H1 (cell line): Measurements from ENCODE around the gene SPHKAP. TPM values are rescaled to one million over a fixed set of nuclear protein-coding genes. Genes with fewer than 3 reads are reported as not detected.

Experiments
- CTCF ChIA-PET: fragments of 300-600 bp; sonication (Branson Sonifier 250); formaldehyde crosslinking; loops from one replicate; lab custom pipeline; 2021; ENCODE audit not compliant: partially characterized antibody; lab: Charles Lee
- POLR2A ChIA-PET: fragments of 300-600 bp; sonication (Branson Sonifier 250); formaldehyde crosslinking; loops from one replicate; lab custom pipeline; 2021; ENCODE audit warnings: inconsistent platforms; ENCODE audit not compliant: partially characterized antibody; lab: Charles Lee
- DNase-seq, 2 experiments: peaks; one replicate each; pipeline versions ENCODE4 v3.0.0 to v3.0.0-alpha.2; 2010 to 2022; ENCODE audit warnings: low spot score in 2 of 2, low read depth in 1 of 2, mixed read lengths in 1 of 2
- FAIRE-seq: peaks from 2 replicates; lab custom pipeline; 2011; peaks lifted over from hg19 to GRCh38; lab: Jason Lieb, UNC
- H2AFZ ChIP-seq: 2 replicates; pipeline ENCODE4 v1.8.1; 2012; ENCODE audit warnings: low read length, inconsistent platforms
- H2AK5ac ChIP-seq: 2 replicates; pipeline ENCODE4 v1.6.1; 2013; ENCODE audit warnings: low read depth, low read length
- H2BK120ac ChIP-seq: replicated peaks from 2 replicates; pipeline ENCODE3; 2013; ENCODE audit warnings: low read depth, low read length, inconsistent platforms
- H2BK12ac ChIP-seq: 2 replicates; pipeline ENCODE4 v1.6.1; 2013; ENCODE audit warnings: low read depth, low read length
- H2BK15ac ChIP-seq: 2 replicates; pipeline ENCODE4 v1.6.1; 2013; ENCODE audit warnings: low read length
- H2BK20ac ChIP-seq: 2 replicates; pipeline ENCODE4 v1.6.1; 2013; ENCODE audit warnings: low read length
- H2BK5ac ChIP-seq: 2 replicates; pipeline ENCODE4 v1.6.1; 2013; ENCODE audit warnings: low read depth, low read length
- H3K14ac ChIP-seq: 2 replicates; pipeline ENCODE4 v1.6.1; 2013; ENCODE audit warnings: inconsistent platforms; ENCODE audit not compliant: insufficient read length
- H3K18ac ChIP-seq: 2 replicates; pipeline ENCODE4 v1.6.1; 2013; ENCODE audit warnings: low read length; ENCODE audit errors: extremely low read depth
- H3K23ac ChIP-seq: 2 replicates; pipeline ENCODE4 v1.6.1; 2013; ENCODE audit warnings: inconsistent platforms; ENCODE audit not compliant: insufficient read length
- H3K23me2 ChIP-seq: 2 replicates; pipeline ENCODE4 v1.6.1; 2013; ENCODE audit warnings: low read depth, low read length
- H3K27ac ChIP-seq: 2 replicates; pipeline ENCODE4 v1.6.1; 2011; ENCODE audit warnings: low read depth, low read length, inconsistent platforms
- H3K27me3 ChIP-seq, 4 experiments: replicated peaks in 1 of 4; 1 replicate in 1 of 4; 2 replicates in 3 of 4; pipeline versions ENCODE4 v1.6.1 to v1.8.1; 2011 to 2013; ENCODE audit warnings: low read length in 3 of 4, mild to moderate bottlenecking in 3 of 4, inconsistent platforms in 2 of 4, mixed read lengths in 2 of 4, moderate library complexity in 1 of 4; ENCODE audit not compliant: control insufficient read depth in 3 of 4, insufficient read depth in 3 of 4; ENCODE audit errors: extremely low read depth in 1 of 4
- H3K36me3 ChIP-seq, 4 experiments: 2 replicates each; pipeline versions ENCODE4 v1.6.1 to v1.8.1; 2011 to 2013; ENCODE audit warnings: mild to moderate bottlenecking in 4 of 4, low read length in 3 of 4, moderate library complexity in 2 of 4, control low read depth in 1 of 4, inconsistent platforms in 1 of 4; ENCODE audit not compliant: insufficient read depth in 4 of 4, control insufficient read depth in 2 of 4
- H3K4ac ChIP-seq: replicated peaks from 2 replicates; pipeline ENCODE3; 2013; ENCODE audit warnings: low read length, low read depth, mixed read lengths, inconsistent platforms; ENCODE audit not compliant: insufficient read length
- H3K4me1 ChIP-seq, 4 experiments: replicated peaks in 1 of 4; 1 replicate in 1 of 4; 2 replicates in 3 of 4; pipeline versions ENCODE4 v1.6.1 to v1.8.1; 2011 to 2013; ENCODE audit warnings: low read length in 3 of 4, inconsistent platforms in 2 of 4, mixed read lengths in 1 of 4; ENCODE audit not compliant: insufficient read depth in 4 of 4, control insufficient read depth in 3 of 4
- H3K4me2 ChIP-seq, 2 experiments: 2 replicates each; pipeline versions ENCODE4 v1.6.1 to v1.8.1; 2011 to 2013; ENCODE audit warnings: low read depth in 2 of 2, low read length in 2 of 2, control low read depth in 1 of 2, inconsistent platforms in 1 of 2, mild to moderate bottlenecking in 1 of 2; ENCODE audit not compliant: insufficient read depth in 1 of 2
- H3K4me3 ChIP-seq, 4 experiments: fragments of 200-600, 300-600 bp in 1 of 4; sonication (generic), shearing (Covaris generic), sonication (Bioruptor Twin) in 1 of 4; 2 replicates each; pipeline versions ENCODE4 v1.5.1 to v1.8.1; 2011 to 2016; ENCODE audit warnings: low read length in 4 of 4, low read depth in 3 of 4, control low read depth in 2 of 4, inconsistent platforms in 2 of 4, mild to moderate bottlenecking in 2 of 4, mixed read lengths in 1 of 4, moderate library complexity in 1 of 4; ENCODE audit not compliant: insufficient read depth in 2 of 4; ENCODE audit errors: extremely low read depth in 1 of 4
- H3K56ac ChIP-seq: replicated peaks from 2 replicates; pipeline ENCODE3; 2013; ENCODE audit warnings: low read depth, mild to moderate bottlenecking, mixed read lengths, low read length, inconsistent platforms; ENCODE audit not compliant: insufficient read length
- H3K79me1 ChIP-seq: 2 replicates; pipeline ENCODE4 v1.6.1; 2013; ENCODE audit warnings: low read depth, low read length, control low read depth
- H3K79me2 ChIP-seq, 2 experiments: 2 replicates each; pipeline versions ENCODE4 v1.6.1 to v1.8.1; 2012 to 2013; ENCODE audit warnings: low read length in 2 of 2, mild to moderate bottlenecking in 2 of 2, inconsistent platforms in 1 of 2; ENCODE audit not compliant: insufficient read depth in 2 of 2, control insufficient read depth in 1 of 2
- H3K9ac ChIP-seq, 4 experiments: replicated peaks in 1 of 4; 1 replicate in 1 of 4; 2 replicates in 3 of 4; pipeline versions ENCODE4 v1.6.1 to v1.8.1; 2011 to 2013; ENCODE audit warnings: low read depth in 3 of 4, low read length in 3 of 4, control low read depth in 2 of 4, mild to moderate bottlenecking in 2 of 4, moderate library complexity in 2 of 4, inconsistent platforms in 1 of 4; ENCODE audit errors: extremely low read depth in 1 of 4
- H3K9me3 ChIP-seq, 2 experiments: 2 replicates each; pipeline versions ENCODE4 v1.6.1 to v1.8.1; 2012 to 2013; ENCODE audit warnings: mild to moderate bottlenecking in 2 of 2, moderate library complexity in 2 of 2, control low read depth in 1 of 2, inconsistent platforms in 1 of 2, low read depth in 1 of 2, low read length in 1 of 2, mixed read lengths in 1 of 2; ENCODE audit not compliant: insufficient read depth in 2 of 2
- H4K20me1 ChIP-seq, 2 experiments: replicated peaks in 1 of 2; 2 replicates each; pipeline versions ENCODE3 to v1.8.1; 2011 to 2013; ENCODE audit warnings: inconsistent platforms in 2 of 2, low read length in 2 of 2, mild to moderate bottlenecking in 1 of 2; ENCODE audit not compliant: insufficient read depth in 2 of 2, control insufficient read depth in 1 of 2
- H4K5ac ChIP-seq: 2 replicates; pipeline ENCODE4 v1.6.1; 2013; ENCODE audit warnings: low read length, low read depth, mixed read lengths, inconsistent platforms; ENCODE audit not compliant: insufficient read length
- H4K8ac ChIP-seq: 2 replicates; pipeline ENCODE4 v1.8.0; 2013; ENCODE audit warnings: mild to moderate bottlenecking, moderate library complexity, low read length, inconsistent platforms; ENCODE audit not compliant: insufficient read depth; ENCODE audit errors: extremely low read depth
- H4K91ac ChIP-seq: replicated peaks from 2 replicates; pipeline ENCODE3; 2013; ENCODE audit warnings: low read length, mixed read lengths, inconsistent platforms; ENCODE audit not compliant: insufficient read length
- BCL11A ChIP-seq, 2 experiments: IDR thresholded peaks; one replicate each; pipeline ENCODE4 v1.6.1; 2011; ENCODE audit warnings: low read depth in 2 of 2, low read length in 2 of 2, mild to moderate bottlenecking in 2 of 2
- FOSL1 ChIP-seq: IDR thresholded peaks from 2 replicates; pipeline ENCODE4 v1.6.1; 2011; ENCODE audit warnings: mild to moderate bottlenecking, low read depth, low read length, moderate library complexity; ENCODE audit not compliant: insufficient read depth
- POU5F1 ChIP-seq: IDR thresholded peaks from 2 replicates; pipeline ENCODE4 v1.6.1; 2011; ENCODE audit warnings: low read depth, mild to moderate bottlenecking, low read length, moderate library complexity
- RXRA ChIP-seq: IDR thresholded peaks from 2 replicates; pipeline ENCODE4 v1.6.1; 2011; ENCODE audit warnings: low read depth, mild to moderate bottlenecking, low read length, moderate library complexity; ENCODE audit not compliant: insufficient read depth
- SIRT6 ChIP-seq: IDR thresholded peaks from one replicate; pipeline ENCODE4 v1.7.1; 2012; ENCODE audit warnings: low read length, inconsistent platforms
- WGBS, 2 experiments: shearing (Covaris generic) in 1 of 2; methylation state at CpG; one replicate each; pipeline versions ENCODE4 v1.1.6 to v1.1.7; 2013 to 2015; ENCODE audit warnings: low lambda C conversion rate in 2 of 2, mixed read lengths in 2 of 2, inconsistent platforms in 1 of 2, low coverage in 1 of 2, missing lambda C conversion rate in 1 of 2; ENCODE audit not compliant: insufficient replicate concordance in 2 of 2, insufficient coverage in 1 of 2, insufficient read length in 1 of 2; ENCODE audit errors: extremely low coverage in 1 of 2, missing lambda C conversion rate in 1 of 2; 5-methylcytosine and 5-hydroxymethylcytosine counted together
- polyA plus RNA-seq, 7 experiments: library from polyadenylated mRNA; depleted of rRNA in 3 of 7; stranded (reverse) in 5 of 7; unstranded in 2 of 7; fragments of >200 nt in 5 of 7; fragments of 200-250 nt in 2 of 7; gene quantifications; 1 replicate in 5 of 7; 2 replicates in 1 of 7; 4 replicates in 1 of 7; pipeline versions ENCODE4 v1.2.1 to v1.2.3, GENCODE V29; 2011 to 2013; ENCODE audit warnings: missing spikeins in 2 of 7, mixed read lengths in 2 of 7
- total RNA-seq: library from RNA; stranded (reverse); fragmentation: NEBNext Ultra II Directional; extraction: Animal tissue kit (Norgen Biotek cat#: 25700); gene quantifications from 2 replicates; pipeline ENCODE4 v1.2.1, GENCODE V29; 2021
- TF ChIP-seq, protein P1 (sequence below): IDR thresholded peaks from 2 replicates; pipeline ENCODE4 v1.6.1; 2011; ENCODE audit warnings: low read length, improper control_type of control experiment

Gene SPHKAP
- total and polyA plus RNA-seq, 2 of the 8 experiments (the other 6 are each of a cell fraction or from before 2014, with no cell fraction given): 0.02 TPM; not detected in 1

DNA sequence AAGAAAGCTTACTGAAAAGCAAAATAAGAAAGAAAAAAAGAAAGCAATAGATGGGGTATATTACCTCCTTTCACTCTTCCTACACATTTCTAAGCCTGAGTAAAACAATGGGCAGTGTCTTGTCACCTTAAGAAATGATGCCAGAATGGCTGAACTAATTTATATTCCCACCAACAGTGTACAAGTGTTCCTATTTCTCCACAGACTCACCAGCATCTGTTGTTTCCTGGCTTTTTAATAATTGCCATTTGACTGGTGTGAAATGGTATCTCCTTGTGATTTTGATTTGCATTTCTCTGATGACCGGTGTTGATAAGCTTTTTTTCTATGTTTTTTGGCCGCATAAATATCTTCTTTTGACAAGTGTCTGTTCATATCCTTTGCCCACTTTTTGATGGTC lies 98.4 kb downstream of the SPHKAP start:
- no peak for DNase-seq
- CTCF ChIA-PET: interaction anchor here (1.4 to 2.4 kb wide), 2 partner anchors 34 to 137 kb away, joined by 3 to 5 read pairs; no protein-coding TSS in a partner anchor

More for the DNA sequence above, 98.4 kb downstream of the SPHKAP start:
- WGBS, 2 experiments: 97% methylated on average over 2 of the region's 2 CpGs; no CpG with 5 or more reads in 1 of the 2 experiments
- no peak overlapping the region for H3K18ac ChIP-seq
- no peak overlapping the region for H4K5ac ChIP-seq
- no peak overlapping the region for H2BK120ac ChIP-seq
- no peak overlapping the region for H4K8ac ChIP-seq
- H3K4me3 ChIP-seq: no peak overlapping the region
- no peak overlapping the region for H3K4ac ChIP-seq
- H2BK5ac ChIP-seq: no peak overlapping the region
- H3K23me2 ChIP-seq: no peaks in the 10 kb centered on the region
- no peak overlapping the region for H3K56ac ChIP-seq
- no peak overlapping the region for H2AK5ac ChIP-seq
- H3K27me3 ChIP-seq: no peaks in the 10 kb centered on the region
- TF ChIP-seq POU5F1 (no peak), FOSL1 (no peak), RXRA (no peak), BCL11A (IDR thresholded peaks at IDR 0.05; ENCODE audit: low read depth in 2 of 2, low read length in 2 of 2) (no peak), SIRT6 (no peak)
- TF ChIP-seq, protein P1, sequence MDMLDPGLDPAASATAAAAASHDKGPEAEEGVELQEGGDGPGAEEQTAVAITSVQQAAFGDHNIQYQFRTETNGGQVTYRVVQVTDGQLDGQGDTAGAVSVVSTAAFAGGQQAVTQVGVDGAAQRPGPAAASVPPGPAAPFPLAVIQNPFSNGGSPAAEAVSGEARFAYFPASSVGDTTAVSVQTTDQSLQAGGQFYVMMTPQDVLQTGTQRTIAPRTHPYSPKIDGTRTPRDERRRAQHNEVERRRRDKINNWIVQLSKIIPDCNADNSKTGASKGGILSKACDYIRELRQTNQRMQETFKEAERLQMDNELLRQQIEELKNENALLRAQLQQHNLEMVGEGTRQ: no peak
- no peaks in the 10 kb centered on the region for H4K20me1 ChIP-seq
- H3K9ac ChIP-seq: no peak overlapping the region
- H2BK15ac ChIP-seq: no peak overlapping the region
- no peak for FAIRE-seq
- H4K91ac ChIP-seq: no peak overlapping the region
- H3K79me2 ChIP-seq: no peaks in the 10 kb centered on the region
- POLR2A ChIA-PET: no interaction called here
- no peaks in the 10 kb centered on the region for H3K79me1 ChIP-seq
- no peak overlapping the region for H3K14ac ChIP-seq
- H3K27ac ChIP-seq: no peak overlapping the region
- no peak overlapping the region for H2BK12ac ChIP-seq
- H3K4me2 ChIP-seq: no peak overlapping the region
- H2AFZ ChIP-seq: no peak overlapping the region
- H3K23ac ChIP-seq: no peak overlapping the region
- H3K36me3 ChIP-seq: no peaks in the 10 kb centered on the region
- no peak overlapping the region for H2BK20ac ChIP-seq
- H3K9me3 ChIP-seq: no peaks in the 10 kb centered on the region; a peak in 1 of 4 replicates
- no peaks in the 10 kb centered on the region for H3K4me1 ChIP-seq
